Measurements from ENCODE around the gene MFSD6. TPM values are rescaled to one million over a fixed set of nuclear protein-coding genes. Genes with fewer than 3 reads are reported as not detected.

Gene MFSD6
- polyA plus RNA-seq, 1 donor from 2014 or later = 11.8 TPM

GRCh38 chr2:190418727-190419126, 10.6 kb downstream of the MFSD6 start:
- no peak overlapping the region for H3K4me2 ChIP-seq (ENCODE audit: low read length)
- no peaks in the 10 kb centered on the region for H3K9me3 ChIP-seq (ENCODE audit: low read length)
- H4K20me1 ChIP-seq (ENCODE audit: insufficient read depth) = no peaks in the 10 kb centered on the region
- no peak overlapping the region for H3K4me3 ChIP-seq (ENCODE audit: low read length)
- no peaks in the 10 kb centered on the region for H3K9me2 ChIP-seq (ENCODE audit: insufficient read depth, low read length)
- no peaks in the 10 kb centered on the region for H3K36me3 ChIP-seq (ENCODE audit: insufficient read depth, low read length)
- no peaks in the 10 kb centered on the region for H3F3A ChIP-seq (ENCODE audit: insufficient read depth, low read length, poor library complexity, severe bottlenecking)
- H2AFZ ChIP-seq (ENCODE audit: low read depth, low read length) = no peak overlapping the region
- H3K79me2 ChIP-seq (replicated peaks; ENCODE audit: insufficient read depth, low read length) = no peaks in the 10 kb centered on the region
- H3K27me3 ChIP-seq (ENCODE audit: insufficient read depth, low read depth, low read length) = no peaks in the 10 kb centered on the region
- H3K27ac ChIP-seq (ENCODE audit: low read length) = no peak overlapping the region
- H3K9ac ChIP-seq (ENCODE audit: low read length) = no peak overlapping the region
- TF ChIP-seq EZH2 (IDR thresholded peaks at IDR 0.05; ENCODE audit: borderline replicate concordance, insufficient read depth, low read length, poor library complexity, severe bottlenecking) (no peak), RAD21 (conservative IDR thresholded peaks at IDR 0.05) (no peak), POLR2AphosphoS5 (IDR thresholded peaks at IDR 0.05) (no peak), EP300 (conservative IDR thresholded peaks at IDR 0.05; ENCODE audit: poor library complexity, severe bottlenecking) (no peak), TAF1 (IDR thresholded peaks at IDR 0.05; ENCODE audit: low read depth) (no peak), MXI1 (conservative IDR thresholded peaks at IDR 0.05; ENCODE audit: poor library complexity, severe bottlenecking) (no peak), SMC3 (conservative IDR thresholded peaks at IDR 0.05; ENCODE audit: poor library complexity) (no peak), REST (IDR thresholded peaks at IDR 0.05; ENCODE audit: borderline replicate concordance) (no peak), CTCF (IDR thresholded peaks at IDR 0.05; ENCODE audit: poor library complexity, severe bottlenecking) (no peak)

- H2AFZ ChIP-seq (ENCODE audit: low read depth, low read length) = no peak overlapping the region
- H3K27ac ChIP-seq (ENCODE audit: low read length) = no peak overlapping the region
- TF ChIP-seq REST (IDR thresholded peaks at IDR 0.05; ENCODE audit: borderline replicate concordance) = no peak
- TF ChIP-seq RAD21 (conservative IDR thresholded peaks at IDR 0.05) = no peak
- TF ChIP-seq EZH2 (IDR thresholded peaks at IDR 0.05; ENCODE audit: borderline replicate concordance, insufficient read depth, low read length, poor library complexity, severe bottlenecking) = no peak
- TF ChIP-seq EP300 (conservative IDR thresholded peaks at IDR 0.05; ENCODE audit: poor library complexity, severe bottlenecking) = no peak
- no peak for TF ChIP-seq CTCF (IDR thresholded peaks at IDR 0.05; ENCODE audit: poor library complexity, severe bottlenecking)
- no peak for TF ChIP-seq SMC3 (conservative IDR thresholded peaks at IDR 0.05; ENCODE audit: poor library complexity)
- no peak for TF ChIP-seq MXI1 (conservative IDR thresholded peaks at IDR 0.05; ENCODE audit: poor library complexity, severe bottlenecking)
- TF ChIP-seq POLR2AphosphoS5 (IDR thresholded peaks at IDR 0.05) = no peak
- TF ChIP-seq TAF1 (IDR thresholded peaks at IDR 0.05; ENCODE audit: low read depth) = no peak
These were observed 12.6 kb downstream of the MFSD6 start for GRCh38 chr2:190420801-190421200.

More at GRCh38 chr2:190420801-190421200, 12.6 kb downstream of the MFSD6 start:
- H3F3A ChIP-seq (ENCODE audit: insufficient read depth, low read length, poor library complexity, severe bottlenecking) = no peaks in the 10 kb centered on the region
- H3K9me3 ChIP-seq (ENCODE audit: low read length) = no peaks in the 10 kb centered on the region
- H3K9me2 ChIP-seq (ENCODE audit: insufficient read depth, low read length) = no peaks in the 10 kb centered on the region
- no peaks in the 10 kb centered on the region for H3K36me3 ChIP-seq (ENCODE audit: insufficient read depth, low read length)
- no peaks in the 10 kb centered on the region for H3K27me3 ChIP-seq (ENCODE audit: insufficient read depth, low read depth, low read length)
- H3K4me2 ChIP-seq (ENCODE audit: low read length) = no peak overlapping the region
- no peaks in the 10 kb centered on the region for H4K20me1 ChIP-seq (ENCODE audit: insufficient read depth)
- no peaks in the 10 kb centered on the region for H3K79me2 ChIP-seq (replicated peaks; ENCODE audit: insufficient read depth, low read length)
- no peak overlapping the region for H3K4me3 ChIP-seq (ENCODE audit: low read length)
- H3K9ac ChIP-seq (ENCODE audit: low read length) = no peak overlapping the region

Data from neural cell (in vitro differentiated cells).